Measurements from ENCODE around the gene CLSTN2. TPM values are rescaled to one million over a fixed set of nuclear protein-coding genes. Genes with fewer than 3 reads are reported as not detected.

The CLSTN2 gene
- total RNA-seq, 1 experiment from 2014 or later = 0.07 TPM

- BruUV-seq (replicated peaks) = no TSS peak
- no peaks in the 10 kb centered on the region for H3K36me3 Mint-ChIP-seq (ENCODE audit: insufficient read depth, unreplicated experiment)
- peaks cover 40% of the 10 kb centered on the region for H3K27me3 Mint-ChIP-seq (ENCODE audit: unreplicated experiment)
- intact Hi-C loops (cut with micrococcal nuclease; ENCODE audit: unreplicated experiment) = no loop called here
- no peak overlapping the region for H3K27ac Mint-ChIP-seq (ENCODE audit: unreplicated experiment)
- TF ChIP-seq, protein P1, sequence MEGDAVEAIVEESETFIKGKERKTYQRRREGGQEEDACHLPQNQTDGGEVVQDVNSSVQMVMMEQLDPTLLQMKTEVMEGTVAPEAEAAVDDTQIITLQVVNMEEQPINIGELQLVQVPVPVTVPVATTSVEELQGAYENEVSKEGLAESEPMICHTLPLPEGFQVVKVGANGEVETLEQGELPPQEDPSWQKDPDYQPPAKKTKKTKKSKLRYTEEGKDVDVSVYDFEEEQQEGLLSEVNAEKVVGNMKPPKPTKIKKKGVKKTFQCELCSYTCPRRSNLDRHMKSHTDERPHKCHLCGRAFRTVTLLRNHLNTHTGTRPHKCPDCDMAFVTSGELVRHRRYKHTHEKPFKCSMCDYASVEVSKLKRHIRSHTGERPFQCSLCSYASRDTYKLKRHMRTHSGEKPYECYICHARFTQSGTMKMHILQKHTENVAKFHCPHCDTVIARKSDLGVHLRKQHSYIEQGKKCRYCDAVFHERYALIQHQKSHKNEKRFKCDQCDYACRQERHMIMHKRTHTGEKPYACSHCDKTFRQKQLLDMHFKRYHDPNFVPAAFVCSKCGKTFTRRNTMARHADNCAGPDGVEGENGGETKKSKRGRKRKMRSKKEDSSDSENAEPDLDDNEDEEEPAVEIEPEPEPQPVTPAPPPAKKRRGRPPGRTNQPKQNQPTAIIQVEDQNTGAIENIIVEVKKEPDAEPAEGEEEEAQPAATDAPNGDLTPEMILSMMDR (IDR thresholded peaks at IDR 0.05; ENCODE audit: unreplicated experiment) = no peak
- peaks cover 6% of the 10 kb centered on the region for H3K9me3 Mint-ChIP-seq (ENCODE audit: low read depth, unreplicated experiment)
- CTCF ChIA-PET = no interaction called here
- H3K4me3 Mint-ChIP-seq (ENCODE audit: low read depth, unreplicated experiment) = no peak overlapping the region
- DNase-seq = no peak
- no peaks in the 10 kb centered on the region for H3K4me1 Mint-ChIP-seq (ENCODE audit: low read depth, unreplicated experiment)
Observed at GRCh38 chr3:140617135-140617534, 682.1 kb downstream of the CLSTN2 start.

DNA sequence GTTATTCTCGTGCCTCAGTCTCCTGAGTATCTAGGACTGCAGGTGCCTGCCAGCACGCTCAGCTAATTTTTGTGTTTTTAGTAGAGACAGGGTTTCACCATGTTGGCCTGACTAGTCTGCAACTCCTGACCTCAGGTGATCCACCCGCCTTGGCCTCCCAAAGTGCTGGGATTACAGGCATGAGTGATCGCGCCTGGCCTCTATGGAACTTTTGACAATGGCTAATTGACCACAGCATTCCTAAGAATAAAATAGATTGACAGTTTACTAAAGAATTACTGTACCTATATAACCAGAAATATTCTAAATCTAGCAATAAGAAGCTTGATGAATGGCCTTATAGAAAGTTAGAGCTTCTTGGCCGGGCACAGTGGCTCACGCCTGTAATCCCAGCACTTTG lies 691.9 kb downstream of the CLSTN2 start:
- Mint-ChIP-seq H3K9me3 (ENCODE audit: low read depth, unreplicated experiment) (peaks cover 2% of the 10 kb centered on the region), H3K36me3 (ENCODE audit: insufficient read depth, unreplicated experiment) (peaks cover 5% of the 10 kb centered on the region), H3K4me1 (ENCODE audit: low read depth, unreplicated experiment) (peaks cover 42% of the 10 kb centered on the region), H3K27ac (ENCODE audit: unreplicated experiment) (no peak overlapping the region), H3K4me3 (ENCODE audit: low read depth, unreplicated experiment) (no peak overlapping the region), H3K27me3 (ENCODE audit: unreplicated experiment) (peaks cover 15% of the 10 kb centered on the region)
- no peak for DNase-seq
- intact Hi-C loops (cut with micrococcal nuclease; ENCODE audit: unreplicated experiment) = no loop called here
- TF ChIP-seq, protein P1 (IDR thresholded peaks at IDR 0.05; ENCODE audit: unreplicated experiment) = no peak
- BruUV-seq (replicated peaks) = no TSS peak
- CTCF ChIA-PET = interaction anchor here (0.6 kb wide), 1 partner anchor 173 kb away, joined by 3 read pairs; no protein-coding TSS in a partner anchor
